HepG2 (cell line): ENCODE measurements around the gene TMEM114. TPM values are rescaled to one million over a fixed set of nuclear protein-coding genes. Genes with fewer than 3 reads are reported as not detected.

Experiments
- ETV6 ChIP-seq: sonication (generic); formaldehyde crosslinking; conservative IDR thresholded peaks from 2 replicates; pipeline ENCODE4 v1.4.0; 2020; ENCODE audit warnings: missing genetic modification reagents
- HMG20B ChIP-seq: conservative IDR thresholded peaks from 2 replicates; pipeline ENCODE4 v1.6.1; 2016; ENCODE audit warnings: missing genetic modification reagents, missing compliant biosample characterization
- HNRNPH1 ChIP-seq: fragments of 200-400 bp; formaldehyde crosslinking; optimal IDR thresholded peaks from 2 replicates; pipeline ENCODE3; 2017; ENCODE audit warnings: mild to moderate bottlenecking, low read depth, low read length
- HOXD1 ChIP-seq: sonication (generic); formaldehyde crosslinking; IDR thresholded peaks from 2 replicates; pipeline ENCODE4 v1.5.0; 2020; ENCODE audit warnings: missing genetic modification reagents
- JUN ChIP-seq: sonication (generic); formaldehyde crosslinking; IDR thresholded peaks from 2 replicates; pipeline ENCODE4 v1.4.0; 2020; ENCODE audit warnings: mild to moderate bottlenecking, missing genetic modification reagents
- KDM1A ChIP-seq: IDR thresholded peaks from 2 replicates; pipeline ENCODE4 v1.6.1; 2016; ENCODE audit warnings: missing compliant biosample characterization
- MZF1 ChIP-seq: sonication (generic); formaldehyde crosslinking; IDR thresholded peaks from 2 replicates; pipeline ENCODE4 v1.8.1; 2023; ENCODE audit warnings: mild to moderate bottlenecking, missing genetic modification reagents, borderline replicate concordance
- NFRKB ChIP-seq: fragments of 450-650 bp; IDR thresholded peaks from 2 replicates; pipeline ENCODE4 v1.6.1; 2017
- NONO ChIP-seq, 2 experiments: fragments of 450-650 bp in 1 of 2; sonication (generic) in 1 of 2; formaldehyde crosslinking in 1 of 2; IDR thresholded peaks in 1 of 2; conservative IDR thresholded peaks in 1 of 2; 2 replicates each; pipeline versions ENCODE4 v1.6.1 to v1.8.0; 2017 to 2022; ENCODE audit warnings: mild to moderate bottlenecking in 1 of 2, missing genetic modification reagents in 1 of 2, moderate library complexity in 1 of 2
- NR2F1 ChIP-seq, 2 experiments: fragments of 450-650 bp in 1 of 2; formaldehyde crosslinking in 1 of 2; IDR thresholded peaks; 2 replicates each; pipeline versions ENCODE4 v1.5.0 to v1.6.1; 2016 to 2020; ENCODE audit warnings: mild to moderate bottlenecking in 1 of 2, missing compliant biosample characterization in 1 of 2, missing genetic modification reagents in 1 of 2, moderate library complexity in 1 of 2
- ZNF160 ChIP-seq: sonication (generic); formaldehyde crosslinking; IDR thresholded peaks from 2 replicates; pipeline ENCODE4 v1.8.0; 2022; ENCODE audit warnings: mild to moderate bottlenecking, inconsistent platforms, missing genetic modification reagents
- ZNF292 ChIP-seq: sonication (generic); formaldehyde crosslinking; IDR thresholded peaks from 2 replicates; pipeline ENCODE4 v1.8.1; 2022; ENCODE audit warnings: mild to moderate bottlenecking, low read depth, missing genetic modification reagents, borderline replicate concordance
- polyA plus RNA-seq, 8 experiments: library from polyadenylated mRNA; depleted of rRNA in 3 of 8; stranded (reverse) in 7 of 8; unstranded in 1 of 8; fragments of >200 nt; fragmentation: Illumina TruSeq in 4 of 8; extraction: Trizol in 4 of 8; gene quantifications; 2 replicates each; pipeline versions ENCODE4 v1.2.1 to v1.2.3, GENCODE V29; 2011 to 2016; ENCODE audit warnings: low read depth in 4 of 8, missing spikeins in 1 of 8, mixed read lengths in 1 of 8; ENCODE audit not compliant: insufficient read depth in 1 of 8
- total RNA-seq, 5 experiments: library from RNA; depleted of rRNA; stranded (reverse); fragments of >200 nt; fragmentation: Illumina TruSeq; extraction: Trizol; gene quantifications; 2 replicates each; pipeline ENCODE4 v1.2.3, GENCODE V29; 2016; ENCODE audit warnings: low read depth in 1 of 5
- TF ChIP-seq, protein P1 (sequence below): sonication (generic); formaldehyde crosslinking; conservative IDR thresholded peaks from 2 replicates; pipeline ENCODE4 v1.8.0; 2022; ENCODE audit warnings: mild to moderate bottlenecking, moderate library complexity, missing genetic modification reagents
- TF ChIP-seq, protein P2 (sequence below): sonication (generic); formaldehyde crosslinking; IDR thresholded peaks from 2 replicates; pipeline ENCODE4 v1.9.0; 2021; ENCODE audit warnings: missing genetic modification reagents, borderline replicate concordance
- TF ChIP-seq, protein P3 (sequence below): sonication (generic); formaldehyde crosslinking; conservative IDR thresholded peaks from 2 replicates; pipeline ENCODE4 v1.5.0; 2020; ENCODE audit warnings: missing genetic modification reagents
- TF ChIP-seq, protein P4 (sequence below): sonication (generic); formaldehyde crosslinking; IDR thresholded peaks from 2 replicates; pipeline ENCODE4 v1.4.0; 2020; ENCODE audit warnings: mild to moderate bottlenecking, missing genetic modification reagents

Gene TMEM114
- total and polyA plus RNA-seq, 2 of the 13 experiments (the other 11 are each of a cell fraction or from before 2014, with no cell fraction given), result not detected

DNA sequence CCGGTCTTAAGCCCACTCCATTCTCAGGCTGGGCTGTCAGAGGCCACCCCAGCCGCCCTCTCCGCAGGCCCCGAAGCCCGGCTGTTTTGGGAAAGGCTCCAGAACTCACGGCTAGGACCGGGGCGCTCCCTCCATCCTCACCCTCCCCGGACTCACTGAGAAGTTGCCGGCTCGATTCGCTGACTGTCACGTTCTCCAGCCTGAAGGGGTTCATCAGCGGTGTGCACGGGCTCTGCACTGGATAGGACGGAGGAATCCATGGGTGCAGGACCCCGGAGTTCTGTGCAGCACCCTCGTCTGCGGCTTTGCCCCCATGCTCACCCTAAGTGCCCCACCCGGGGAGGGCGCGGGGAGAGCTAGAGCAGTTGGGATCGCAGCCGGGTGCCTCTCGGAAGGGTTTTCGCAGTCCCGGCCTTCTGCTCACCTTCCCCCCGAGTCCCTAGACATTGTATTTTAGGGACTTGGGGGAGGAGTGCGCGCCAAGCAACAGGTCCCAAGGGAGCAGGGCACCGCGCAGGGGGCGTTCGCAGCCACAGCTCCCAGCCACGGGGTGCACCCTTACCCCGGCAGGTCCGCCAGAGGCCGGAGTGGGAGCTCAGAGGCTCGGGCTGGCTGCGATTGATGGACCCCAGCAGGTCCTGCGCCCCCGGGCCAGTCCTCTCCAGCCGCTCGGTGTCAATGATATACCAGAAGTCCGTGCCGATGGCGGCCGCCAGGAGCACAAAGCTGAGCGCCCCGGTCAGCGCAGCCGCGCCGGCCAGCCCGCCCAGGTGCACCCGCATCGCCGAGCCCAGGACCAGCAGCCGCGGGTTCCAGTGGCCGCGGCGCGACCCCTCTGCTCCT lies 1.0 kb downstream of the TMEM114 start (continued):
- TF ChIP-seq, protein P1, sequence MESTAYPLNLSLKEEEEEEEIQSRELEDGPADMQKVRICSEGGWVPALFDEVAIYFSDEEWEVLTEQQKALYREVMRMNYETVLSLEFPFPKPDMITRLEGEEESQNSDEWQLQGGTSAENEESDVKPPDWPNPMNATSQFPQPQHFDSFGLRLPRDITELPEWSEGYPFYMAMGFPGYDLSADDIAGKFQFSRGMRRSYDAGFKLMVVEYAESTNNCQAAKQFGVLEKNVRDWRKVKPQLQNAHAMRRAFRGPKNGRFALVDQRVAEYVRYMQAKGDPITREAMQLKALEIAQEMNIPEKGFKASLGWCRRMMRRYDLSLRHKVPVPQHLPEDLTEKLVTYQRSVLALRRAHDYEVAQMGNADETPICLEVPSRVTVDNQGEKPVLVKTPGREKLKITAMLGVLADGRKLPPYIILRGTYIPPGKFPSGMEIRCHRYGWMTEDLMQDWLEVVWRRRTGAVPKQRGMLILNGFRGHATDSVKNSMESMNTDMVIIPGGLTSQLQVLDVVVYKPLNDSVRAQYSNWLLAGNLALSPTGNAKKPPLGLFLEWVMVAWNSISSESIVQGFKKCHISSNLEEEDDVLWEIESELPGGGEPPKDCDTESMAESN (CRISPR knock-in tag), result peak; percentile 50; the same call in 1 of the 2 replicates
- TF ChIP-seq HNRNPH1 (no peak), NFRKB (no peak), MZF1 (CRISPR knock-in tag) (no peak), KDM1A (CRISPR knock-in tag) (no peak), JUN (no peak), NR2F1 (CRISPR knock-in tag; IDR thresholded peaks at IDR 0.05) (no peak), ZNF160 (0 out of 2 replicates have a peak, but pooled peaks have one; percentile 21), HMG20B (CRISPR knock-in tag) (no peak), ZNF292 (CRISPR knock-in tag) (no peak; the same call in 1 of the 2 replicates), ETV6 (0 out of 2 replicates have a peak, but pooled peaks have one; percentile 29), NONO (IDR thresholded peaks at IDR 0.05) (no peak), NONO (CRISPR knock-in tag; conservative IDR thresholded peaks at IDR 0.05) (no peak; the same call in 1 of the 2 replicates), HOXD1 (CRISPR knock-in tag) (0 out of 2 replicates have a peak, but pooled peaks have one; percentile 18)
- TF ChIP-seq, protein P2, sequence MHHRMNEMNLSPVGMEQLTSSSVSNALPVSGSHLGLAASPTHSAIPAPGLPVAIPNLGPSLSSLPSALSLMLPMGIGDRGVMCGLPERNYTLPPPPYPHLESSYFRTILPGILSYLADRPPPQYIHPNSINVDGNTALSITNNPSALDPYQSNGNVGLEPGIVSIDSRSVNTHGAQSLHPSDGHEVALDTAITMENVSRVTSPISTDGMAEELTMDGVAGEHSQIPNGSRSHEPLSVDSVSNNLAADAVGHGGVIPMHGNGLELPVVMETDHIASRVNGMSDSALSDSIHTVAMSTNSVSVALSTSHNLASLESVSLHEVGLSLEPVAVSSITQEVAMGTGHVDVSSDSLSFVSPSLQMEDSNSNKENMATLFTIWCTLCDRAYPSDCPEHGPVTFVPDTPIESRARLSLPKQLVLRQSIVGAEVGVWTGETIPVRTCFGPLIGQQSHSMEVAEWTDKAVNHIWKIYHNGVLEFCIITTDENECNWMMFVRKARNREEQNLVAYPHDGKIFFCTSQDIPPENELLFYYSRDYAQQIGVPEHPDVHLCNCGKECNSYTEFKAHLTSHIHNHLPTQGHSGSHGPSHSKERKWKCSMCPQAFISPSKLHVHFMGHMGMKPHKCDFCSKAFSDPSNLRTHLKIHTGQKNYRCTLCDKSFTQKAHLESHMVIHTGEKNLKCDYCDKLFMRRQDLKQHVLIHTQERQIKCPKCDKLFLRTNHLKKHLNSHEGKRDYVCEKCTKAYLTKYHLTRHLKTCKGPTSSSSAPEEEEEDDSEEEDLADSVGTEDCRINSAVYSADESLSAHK, result no peak
- TF ChIP-seq, protein P3, sequence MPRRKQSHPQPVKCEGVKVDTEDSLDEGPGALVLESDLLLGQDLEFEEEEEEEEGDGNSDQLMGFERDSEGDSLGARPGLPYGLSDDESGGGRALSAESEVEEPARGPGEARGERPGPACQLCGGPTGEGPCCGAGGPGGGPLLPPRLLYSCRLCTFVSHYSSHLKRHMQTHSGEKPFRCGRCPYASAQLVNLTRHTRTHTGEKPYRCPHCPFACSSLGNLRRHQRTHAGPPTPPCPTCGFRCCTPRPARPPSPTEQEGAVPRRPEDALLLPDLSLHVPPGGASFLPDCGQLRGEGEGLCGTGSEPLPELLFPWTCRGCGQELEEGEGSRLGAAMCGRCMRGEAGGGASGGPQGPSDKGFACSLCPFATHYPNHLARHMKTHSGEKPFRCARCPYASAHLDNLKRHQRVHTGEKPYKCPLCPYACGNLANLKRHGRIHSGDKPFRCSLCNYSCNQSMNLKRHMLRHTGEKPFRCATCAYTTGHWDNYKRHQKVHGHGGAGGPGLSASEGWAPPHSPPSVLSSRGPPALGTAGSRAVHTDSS (CRISPR knock-in tag), result 0 out of 2 replicates have a peak, but pooled peaks have one; percentile 16
- TF ChIP-seq, protein P4, sequence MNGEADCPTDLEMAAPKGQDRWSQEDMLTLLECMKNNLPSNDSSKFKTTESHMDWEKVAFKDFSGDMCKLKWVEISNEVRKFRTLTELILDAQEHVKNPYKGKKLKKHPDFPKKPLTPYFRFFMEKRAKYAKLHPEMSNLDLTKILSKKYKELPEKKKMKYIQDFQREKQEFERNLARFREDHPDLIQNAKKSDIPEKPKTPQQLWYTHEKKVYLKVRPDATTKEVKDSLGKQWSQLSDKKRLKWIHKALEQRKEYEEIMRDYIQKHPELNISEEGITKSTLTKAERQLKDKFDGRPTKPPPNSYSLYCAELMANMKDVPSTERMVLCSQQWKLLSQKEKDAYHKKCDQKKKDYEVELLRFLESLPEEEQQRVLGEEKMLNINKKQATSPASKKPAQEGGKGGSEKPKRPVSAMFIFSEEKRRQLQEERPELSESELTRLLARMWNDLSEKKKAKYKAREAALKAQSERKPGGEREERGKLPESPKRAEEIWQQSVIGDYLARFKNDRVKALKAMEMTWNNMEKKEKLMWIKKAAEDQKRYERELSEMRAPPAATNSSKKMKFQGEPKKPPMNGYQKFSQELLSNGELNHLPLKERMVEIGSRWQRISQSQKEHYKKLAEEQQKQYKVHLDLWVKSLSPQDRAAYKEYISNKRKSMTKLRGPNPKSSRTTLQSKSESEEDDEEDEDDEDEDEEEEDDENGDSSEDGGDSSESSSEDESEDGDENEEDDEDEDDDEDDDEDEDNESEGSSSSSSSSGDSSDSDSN (CRISPR knock-in tag), result peak; percentile 48; the same call in 1 of the 2 replicates
